D341Med (cell line): ENCODE results near the gene AKAP7.
"Not testable (repeated sequence)": the region's sequence is repeated elsewhere in the genome, so short reads cannot be mapped to it uniquely, and the experiment has no call there.

Experiments
- DNase-seq: peaks from one replicate; pipeline ENCODE4 v3.0.0; 2012; ENCODE audit warnings: low spot score

AKAP7 gene

DNA sequence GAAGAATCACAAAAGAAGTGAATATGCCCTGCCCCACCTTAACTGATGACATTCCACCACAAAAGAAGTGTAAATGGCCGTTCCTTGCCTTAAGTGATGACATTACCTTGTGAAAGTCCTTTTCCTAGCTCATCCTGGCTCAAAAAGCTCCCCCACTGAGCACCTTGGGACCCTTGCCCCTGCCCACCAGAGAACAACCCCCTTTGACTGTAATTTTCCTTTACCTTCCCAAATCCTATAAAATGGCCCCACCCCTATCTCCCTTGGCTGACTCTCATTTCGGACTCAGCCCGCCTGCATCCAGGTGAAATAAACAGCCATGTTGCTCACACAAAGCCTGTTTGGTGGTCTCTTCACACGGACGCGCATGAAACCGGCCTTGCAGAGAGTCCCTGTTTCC is 165.6 kb downstream of the AKAP7 start:
- not testable (repeated sequence) for DNase-seq

DNA sequence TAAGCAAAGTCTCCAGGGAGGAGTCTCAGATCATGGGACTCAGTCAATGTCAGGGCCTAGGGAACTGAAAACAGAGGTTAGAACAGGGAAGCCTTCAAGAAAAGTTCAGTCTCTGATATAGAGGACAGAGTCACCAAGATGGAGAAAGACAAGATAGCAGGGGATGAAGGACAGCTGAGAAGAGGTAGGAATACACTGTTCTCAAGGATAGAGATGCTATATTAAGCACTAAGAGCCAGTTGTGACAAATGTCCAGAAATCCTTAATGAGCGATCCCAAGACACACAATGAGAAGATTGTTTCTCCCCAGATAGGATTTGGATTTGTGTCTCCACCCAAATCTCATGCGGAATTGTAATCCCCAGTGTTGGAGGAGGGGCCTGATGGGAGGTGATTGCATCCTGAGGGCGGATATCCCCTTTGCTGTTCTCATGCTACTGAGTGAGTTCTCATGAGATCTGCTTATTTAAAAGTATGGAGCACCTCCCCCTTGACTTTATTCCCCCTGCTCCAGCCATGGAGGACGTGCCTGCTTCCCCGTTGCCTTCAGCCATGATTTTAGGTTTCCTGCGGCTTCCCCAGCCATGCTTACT is 168.2 kb downstream of the AKAP7 start:
- DNase-seq, result no peak

DNA sequence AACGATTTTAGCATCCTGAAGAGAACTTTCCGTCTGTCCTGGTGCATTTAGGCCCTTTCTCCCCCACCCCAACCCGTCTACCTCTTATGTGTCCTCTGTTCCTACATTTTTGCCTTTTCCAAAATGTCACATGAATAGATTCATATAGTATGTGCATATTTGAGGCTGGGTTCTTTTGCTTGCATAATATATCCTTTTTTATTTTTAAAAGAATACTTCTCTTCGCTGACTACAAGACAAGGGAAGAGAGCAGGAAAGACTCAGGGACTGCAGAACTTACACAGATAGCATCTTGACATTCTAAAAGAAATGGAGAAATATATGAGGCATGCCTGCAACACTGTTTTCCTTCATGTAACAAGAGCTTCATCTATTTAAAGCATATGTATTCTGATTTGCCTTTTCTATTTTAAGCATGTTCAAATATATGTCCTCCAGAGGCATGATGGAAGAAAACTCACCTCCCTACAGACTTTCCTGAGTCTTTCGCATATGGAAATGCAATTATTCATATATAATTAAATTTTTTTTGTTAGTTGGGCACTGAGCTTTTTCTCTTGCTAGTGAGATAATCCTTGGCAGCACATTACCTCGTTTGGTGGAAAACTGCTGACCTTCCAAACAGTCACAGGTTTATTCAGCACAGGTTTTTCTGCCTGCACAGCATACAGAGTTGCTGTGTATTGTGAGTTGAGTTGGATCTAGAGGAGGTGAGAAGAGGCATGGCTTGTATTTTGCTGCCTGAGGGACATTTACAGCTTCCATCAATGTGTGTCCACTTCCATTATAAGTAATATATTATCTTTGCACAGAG is 170.0 kb downstream of the AKAP7 start:
- DNase-seq, result no peak

DNA sequence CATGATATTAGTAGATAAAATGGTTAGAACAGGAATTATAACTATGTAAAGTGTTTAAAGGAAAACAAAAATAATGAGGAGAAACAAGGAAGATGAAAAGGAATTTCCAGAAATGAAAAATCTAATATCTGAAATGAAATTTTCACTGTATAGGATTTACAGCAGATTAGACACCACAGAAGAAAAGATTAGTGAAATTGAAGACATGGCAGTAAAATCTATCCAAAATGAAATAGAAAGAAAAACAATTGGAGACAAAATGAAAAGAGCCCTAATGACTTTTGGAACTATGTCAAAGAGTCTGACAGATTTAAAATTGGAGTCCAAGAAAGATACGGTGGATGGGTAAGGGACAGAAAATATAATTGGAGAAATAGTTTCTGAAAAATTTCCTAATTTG is 174.2 kb downstream of the AKAP7 start:
- no peak for DNase-seq

DNA sequence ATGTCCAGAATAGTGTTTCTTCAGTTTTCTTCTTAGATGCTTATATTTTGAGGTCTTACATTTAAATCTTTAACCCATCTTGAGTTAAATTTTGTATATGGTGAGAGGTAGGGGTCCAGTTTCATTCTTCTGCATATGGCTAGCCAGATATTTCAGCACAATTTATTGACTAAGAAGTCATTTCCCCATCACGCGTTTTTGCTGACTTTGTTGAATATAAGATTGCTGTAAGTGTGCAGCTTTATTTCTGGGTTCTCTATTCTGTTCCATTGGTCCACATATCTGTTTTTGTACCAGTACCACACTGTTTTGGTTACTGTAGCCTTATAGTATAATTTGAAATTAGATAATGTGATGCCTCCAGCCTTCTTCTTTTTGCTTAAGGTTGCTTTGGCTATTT is 179.6 kb downstream of the AKAP7 start:
- DNase-seq, result no peak

DNA sequence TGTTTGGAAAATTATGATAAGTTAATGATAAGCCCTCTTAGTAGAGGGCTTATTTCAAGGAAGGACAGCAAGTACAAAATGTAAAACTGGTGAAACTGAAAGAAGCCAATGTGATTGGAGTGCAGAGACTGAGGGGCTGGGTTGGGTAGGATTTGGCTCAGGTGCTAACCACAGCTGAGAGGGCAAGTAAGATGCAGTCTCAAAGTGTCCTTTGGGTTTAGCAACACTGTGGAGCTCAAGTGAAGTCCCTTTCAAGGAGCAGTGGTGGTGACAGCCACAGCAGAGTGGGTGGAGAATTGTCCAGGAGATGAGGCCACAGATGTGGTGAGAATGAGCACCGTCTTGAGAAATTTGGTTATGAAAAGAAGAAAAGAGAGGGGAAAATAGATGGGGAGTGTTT is 181.4 kb downstream of the AKAP7 start:
- DNase-seq, result no peak

DNA sequence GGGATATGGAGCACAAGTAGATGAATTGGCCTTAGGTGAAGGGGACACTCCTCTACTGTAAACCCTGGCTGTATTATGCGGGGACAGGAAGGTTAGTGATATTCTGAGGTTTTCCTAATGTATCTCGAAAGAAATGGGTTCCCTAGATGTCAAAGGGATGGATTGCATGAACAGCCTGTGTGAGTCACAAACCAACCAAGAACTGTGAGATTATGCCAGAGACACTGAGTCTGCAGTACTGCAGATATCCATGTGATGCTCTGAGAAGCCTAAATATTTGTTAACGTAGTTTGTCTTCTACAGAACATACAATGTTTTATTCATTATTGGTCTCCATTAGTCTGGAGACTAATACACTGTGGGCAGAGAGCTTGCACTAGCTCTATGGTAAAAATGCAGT is 182.2 kb downstream of the AKAP7 start:
- no peak for DNase-seq

DNA sequence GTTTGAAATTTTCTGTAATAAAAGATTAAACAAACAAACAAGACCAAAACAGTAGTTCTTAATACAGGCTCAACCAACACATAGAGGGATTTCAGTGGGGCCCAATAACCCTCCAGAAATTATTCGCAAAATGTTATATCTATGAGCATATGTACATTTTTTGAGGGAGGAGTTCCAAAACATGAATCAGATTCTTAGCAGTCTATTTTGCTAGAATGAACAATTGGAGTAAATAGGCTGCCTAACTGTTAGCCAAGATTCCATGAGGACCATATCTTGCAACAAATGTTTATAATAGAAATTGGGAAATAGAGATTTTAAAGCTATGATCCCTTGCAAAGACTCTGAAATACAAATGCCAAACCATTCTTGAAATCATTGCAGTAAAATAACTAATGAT is 186.3 kb downstream of the AKAP7 start:
- DNase-seq, result no peak

DNA sequence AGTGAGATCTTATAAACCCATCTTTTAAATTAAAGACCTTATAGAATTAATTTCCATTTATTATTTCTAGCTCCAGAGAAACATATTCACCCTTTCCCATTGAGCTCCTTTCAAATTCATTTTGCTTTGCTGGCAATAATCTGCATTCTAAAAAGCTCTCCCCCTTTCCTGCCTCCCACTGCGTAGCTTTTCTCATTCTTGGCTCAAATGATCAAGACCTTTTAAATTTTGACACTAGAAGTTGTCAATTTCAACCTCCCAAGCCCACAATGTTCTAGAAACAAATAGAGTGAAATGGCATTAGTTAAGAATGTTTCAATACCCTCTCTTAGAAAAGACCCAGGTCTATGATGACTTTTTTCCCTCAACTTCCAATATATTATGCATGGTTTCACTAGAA is 186.9 kb downstream of the AKAP7 start:
- no peak for DNase-seq

DNA sequence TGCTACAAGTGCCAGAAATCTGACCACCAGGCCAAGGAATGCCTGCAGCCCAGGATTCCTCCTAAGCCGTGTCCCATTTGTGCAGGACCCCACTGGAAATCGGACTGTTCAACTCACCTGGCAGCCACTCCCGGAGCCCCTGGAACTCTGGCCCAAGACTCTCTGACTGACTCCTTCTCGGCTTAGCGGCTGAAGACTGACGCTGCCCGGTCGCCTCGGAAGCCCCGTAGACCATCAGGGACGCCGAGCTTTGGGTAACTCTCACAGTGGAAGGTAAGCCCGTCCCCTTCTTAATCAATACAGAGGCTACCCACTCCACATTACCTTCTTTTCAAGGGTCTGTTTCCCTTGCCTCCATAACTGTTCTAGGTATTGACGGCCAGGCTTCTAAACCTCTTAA is 190.4 kb downstream of the AKAP7 start:
- DNase-seq, result not testable (repeated sequence)

DNA sequence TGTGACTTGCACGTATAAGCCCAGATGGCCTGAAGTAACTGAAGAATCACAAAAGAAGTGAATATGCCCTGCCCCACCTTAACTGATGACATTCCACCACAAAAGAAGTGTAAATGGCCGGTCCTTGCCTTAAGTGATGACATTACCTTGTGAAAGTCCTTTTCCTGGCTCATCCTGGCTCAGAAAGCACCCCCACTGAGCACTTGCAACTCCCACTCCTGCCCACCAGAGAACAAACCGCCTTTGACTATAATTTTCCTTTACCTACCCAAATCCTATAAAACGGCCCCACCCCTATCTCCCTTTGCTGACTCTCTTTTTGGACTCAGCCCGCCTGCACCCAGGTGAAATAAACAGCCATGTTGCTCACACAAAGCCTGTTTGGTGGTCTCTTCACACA is 193.5 kb downstream of the AKAP7 start:
- not testable (repeated sequence) for DNase-seq

DNA sequence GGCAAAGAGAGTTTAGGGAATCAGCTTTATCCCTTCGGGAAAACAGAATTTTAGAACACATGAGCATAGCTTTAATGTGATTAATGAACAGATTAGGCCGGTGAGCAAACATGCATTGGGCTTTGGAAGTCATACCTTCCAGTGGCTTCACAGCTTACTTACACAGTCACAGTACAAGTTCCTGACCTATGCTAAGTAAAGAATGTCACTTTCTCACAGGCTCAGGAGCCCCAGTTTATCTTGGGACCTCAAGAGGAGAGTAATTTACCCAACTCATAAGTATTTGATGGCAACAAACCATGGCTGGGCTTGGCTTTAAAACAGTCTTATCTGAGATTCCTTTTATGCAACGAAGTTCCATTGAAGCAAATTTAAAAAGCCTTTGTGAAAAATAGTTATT is 195.9 kb downstream of the AKAP7 start:
- no peak for DNase-seq

DNA sequence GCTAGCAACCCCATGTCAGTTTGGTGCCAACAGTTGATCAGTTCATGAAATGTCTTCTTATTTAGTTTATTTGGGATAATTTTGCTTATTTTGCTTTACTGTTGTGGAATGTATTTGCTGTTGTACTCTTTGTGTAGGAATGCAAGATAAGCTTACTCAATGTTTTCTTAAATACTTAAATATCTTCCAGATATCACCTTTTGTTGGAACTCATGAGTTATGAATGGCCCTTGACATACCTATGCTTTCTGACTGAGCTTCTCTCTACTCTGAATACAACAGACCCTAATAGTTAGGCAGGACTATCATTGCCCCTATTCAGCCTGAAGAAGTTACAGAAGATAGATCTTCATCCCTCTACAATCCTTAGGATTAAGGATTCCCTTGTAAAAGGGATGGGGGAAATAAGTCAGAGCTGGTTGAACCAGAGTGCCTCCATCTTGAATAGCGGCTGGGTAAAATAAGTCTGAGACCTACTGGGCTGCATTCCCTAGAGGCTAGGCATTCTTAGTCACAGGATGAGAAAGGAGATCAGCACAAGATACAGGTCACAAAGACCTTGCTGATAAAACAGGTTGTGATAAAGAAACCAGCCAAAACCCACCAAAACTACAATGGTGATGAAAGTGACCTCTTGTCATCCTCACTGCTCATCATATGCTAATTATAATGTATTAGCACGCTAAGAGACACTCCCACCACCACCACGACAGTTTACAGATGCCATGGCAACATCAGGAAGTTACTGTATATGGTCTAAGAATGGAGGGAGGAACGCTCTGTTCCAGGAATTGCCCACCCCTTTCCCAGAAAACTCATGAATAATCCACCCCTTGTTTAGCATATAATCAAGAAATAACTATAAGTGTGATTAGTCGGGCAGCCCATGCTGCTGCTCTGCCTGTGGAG is 196.9 kb downstream of the AKAP7 start:
- DNase-seq, result no peak
